ENCODE data around the gene HIVEP3.

HIVEP3 gene

GRCh38 chr1:41626146-41626545, 292.6 kb downstream of the HIVEP3 start:
- TF ChIP-seq POLR2AphosphoS5 (IDR thresholded peaks at IDR 0.05; ENCODE audit: low read depth, low read length) (no peak), FOXP2 (optimal IDR thresholded peaks at IDR 0.05; ENCODE audit: borderline replicate concordance, extremely low read depth, extremely low read length, insufficient read depth) (no peak), SIN3A (IDR thresholded peaks at IDR 0.05; ENCODE audit: borderline replicate concordance, insufficient read depth, low read length) (no peak), REST (IDR thresholded peaks at IDR 0.05; ENCODE audit: insufficient read depth in 1 of 2, low read depth in 2 of 2, low read length in 2 of 2) (no peak), TAF1 (IDR thresholded peaks at IDR 0.05; ENCODE audit: borderline replicate concordance, insufficient read depth, low read length) (no peak)

DNA sequence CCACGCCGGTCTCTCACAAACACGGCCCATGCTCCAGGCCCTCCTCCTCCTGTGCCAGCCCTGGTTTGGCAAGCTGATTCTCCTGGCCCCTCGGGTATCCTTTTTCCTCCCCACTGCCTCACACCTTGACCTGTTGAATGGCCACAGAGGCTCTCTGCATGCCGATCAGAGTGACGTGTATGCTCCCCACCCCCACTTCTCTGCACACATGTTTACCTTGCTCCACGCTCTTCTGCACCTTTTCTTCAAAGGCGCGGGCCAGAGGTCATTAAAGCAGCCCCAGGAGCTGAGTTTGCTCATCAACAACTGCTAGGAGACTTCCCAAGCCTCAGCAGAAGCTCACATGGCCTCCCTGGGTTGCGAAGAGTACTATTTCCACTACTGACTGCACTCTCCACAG, 295.0 kb downstream of the HIVEP3 start:
- TF ChIP-seq POLR2AphosphoS5 (IDR thresholded peaks at IDR 0.05; ENCODE audit: low read depth, low read length), result no peak
- no peak for TF ChIP-seq TAF1 (IDR thresholded peaks at IDR 0.05; ENCODE audit: borderline replicate concordance, insufficient read depth, low read length)
- TF ChIP-seq SIN3A (IDR thresholded peaks at IDR 0.05; ENCODE audit: borderline replicate concordance, insufficient read depth, low read length), result no peak
- TF ChIP-seq REST (IDR thresholded peaks at IDR 0.05; ENCODE audit: insufficient read depth in 1 of 2, low read depth in 2 of 2, low read length in 2 of 2), result no peak
- no peak for TF ChIP-seq FOXP2 (optimal IDR thresholded peaks at IDR 0.05; ENCODE audit: borderline replicate concordance, extremely low read depth, extremely low read length, insufficient read depth)

GRCh38 chr1:41622859-41623732, 295.6 kb downstream of the HIVEP3 start:
- TF ChIP-seq FOXP2 (optimal IDR thresholded peaks at IDR 0.05; ENCODE audit: borderline replicate concordance, extremely low read depth, extremely low read length, insufficient read depth) (no peak), POLR2AphosphoS5 (IDR thresholded peaks at IDR 0.05; ENCODE audit: low read depth, low read length) (no peak), SIN3A (IDR thresholded peaks at IDR 0.05; ENCODE audit: borderline replicate concordance, insufficient read depth, low read length) (no peak), TAF1 (IDR thresholded peaks at IDR 0.05; ENCODE audit: borderline replicate concordance, insufficient read depth, low read length) (no peak), REST (IDR thresholded peaks at IDR 0.05; ENCODE audit: insufficient read depth in 1 of 2, low read depth in 2 of 2, low read length in 2 of 2) (no peak)

GRCh38 chr1:41622402-41622801, 296.3 kb downstream of the HIVEP3 start:
- no peak for TF ChIP-seq POLR2AphosphoS5 (IDR thresholded peaks at IDR 0.05; ENCODE audit: low read depth, low read length)
- TF ChIP-seq TAF1 (IDR thresholded peaks at IDR 0.05; ENCODE audit: borderline replicate concordance, insufficient read depth, low read length), result no peak

DNA sequence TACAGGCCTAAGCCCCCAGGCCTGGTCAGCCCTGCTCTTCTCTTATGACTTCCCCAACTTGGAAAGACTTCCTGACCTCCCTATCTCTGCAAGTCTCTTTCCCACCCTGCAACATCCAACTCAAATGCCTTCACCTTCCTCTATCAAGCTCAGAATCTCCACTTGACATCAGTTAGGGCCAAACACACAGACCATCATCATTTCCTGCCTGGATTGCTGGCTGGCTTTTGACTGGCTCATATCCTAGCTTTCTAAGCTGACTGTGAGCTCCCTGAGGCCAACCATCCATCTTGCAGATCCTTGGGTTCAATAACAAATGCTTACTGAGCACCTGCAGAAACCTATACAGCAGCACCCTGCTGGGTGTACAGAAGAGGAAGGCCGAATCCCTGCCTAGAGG, 296.9 kb downstream of the HIVEP3 start:
- no peak for TF ChIP-seq SIN3A (IDR thresholded peaks at IDR 0.05; ENCODE audit: borderline replicate concordance, insufficient read depth, low read length)
- no peak for TF ChIP-seq POLR2AphosphoS5 (IDR thresholded peaks at IDR 0.05; ENCODE audit: low read depth, low read length)
- TF ChIP-seq TAF1 (IDR thresholded peaks at IDR 0.05; ENCODE audit: borderline replicate concordance, insufficient read depth, low read length), result no peak
- no peak for TF ChIP-seq FOXP2 (optimal IDR thresholded peaks at IDR 0.05; ENCODE audit: borderline replicate concordance, extremely low read depth, extremely low read length, insufficient read depth)
- no peak for TF ChIP-seq REST (IDR thresholded peaks at IDR 0.05; ENCODE audit: insufficient read depth in 1 of 2, low read depth in 2 of 2, low read length in 2 of 2)
